Lower leg skin (tissue), 3 donors: ENCODE results near the gene ZFYVE27.

Experiments
- CTCF ChIP-seq, 3 donors: fragments of 450-650 bp; IDR thresholded peaks; one replicate each; pipeline ENCODE4 v1.5.1; 2016; ENCODE audit warnings: antibody characterized with exemption in 3 of 3, mild to moderate bottlenecking in 3 of 3, moderate library complexity in 2 of 3
- POLR2A ChIP-seq, 2 donors: fragments of 450-650 bp; IDR thresholded peaks; one replicate each; pipeline ENCODE4 v1.6.1; 2016 to 2017; ENCODE audit warnings: antibody characterized with exemption in 2 of 2, mild to moderate bottlenecking in 1 of 2, moderate library complexity in 1 of 2

DNA sequence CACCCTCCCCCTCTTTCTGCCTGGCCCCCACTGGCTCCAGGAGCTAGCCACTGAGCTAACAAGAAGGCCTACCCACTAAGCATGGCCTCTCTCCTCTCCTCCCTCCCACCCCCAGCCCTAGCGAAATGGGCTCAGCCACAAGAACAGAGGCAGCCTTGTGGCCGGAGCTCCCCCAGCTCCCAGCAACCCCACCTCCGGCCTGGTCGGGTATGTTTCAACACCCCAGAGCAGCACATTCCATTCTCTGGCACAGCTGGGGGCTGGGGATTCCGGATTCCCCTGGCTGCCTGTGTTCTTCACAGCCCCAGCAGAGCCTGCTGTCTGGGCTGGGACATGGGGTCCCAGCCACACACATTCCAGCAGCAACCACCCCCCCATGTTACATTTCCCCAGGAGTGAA lies 25.9 kb downstream of the ZFYVE27 start:
- TF ChIP-seq CTCF (IDR thresholded peaks at IDR 0.05), result no peak
- no peak for TF ChIP-seq POLR2A (IDR thresholded peaks at IDR 0.05)
